BLaER1 (cell line): ENCODE results near the gene RASSF1.
A peak's percentile ranks its signal among the peaks of the same experiment; 100 is the strongest.

Source experiments
- H3K27ac ChIP-seq: shearing (Covaris generic); formaldehyde crosslinking; 2 replicates; pipeline ENCODE4 v1.8.1; 2022
- H3K27me3 ChIP-seq: shearing (Covaris generic); formaldehyde crosslinking; 2 replicates; pipeline ENCODE4 v1.8.1; 2022
- H3K36me3 ChIP-seq: shearing (Covaris generic); formaldehyde crosslinking; 2 replicates; pipeline ENCODE4 v1.8.1; 2022
- H3K4me1 ChIP-seq: shearing (Covaris generic); formaldehyde crosslinking; 2 replicates; pipeline ENCODE4 v1.8.1; 2022
- H3K4me2 ChIP-seq: shearing (Covaris generic); formaldehyde crosslinking; 2 replicates; pipeline ENCODE4 v1.8.1; 2022
- H3K4me3 ChIP-seq: shearing (Covaris generic); formaldehyde crosslinking; 2 replicates; pipeline ENCODE4 v1.8.1; 2022
- H3K9ac ChIP-seq: shearing (Covaris generic); formaldehyde crosslinking; 2 replicates; pipeline ENCODE4 v1.8.1; 2022
- H3K9me3 ChIP-seq: shearing (Covaris generic); formaldehyde crosslinking; 2 replicates; pipeline ENCODE4 v1.8.1; 2022
- H4K20me1 ChIP-seq: shearing (Covaris generic); formaldehyde crosslinking; 2 replicates; pipeline ENCODE4 v1.8.1; 2022
- Cebpa-rat ChIP-seq: shearing (Covaris generic); IDR thresholded peaks from 2 replicates; pipeline ENCODE4 v1.8.1; 2022

The RASSF1 gene, protein sequence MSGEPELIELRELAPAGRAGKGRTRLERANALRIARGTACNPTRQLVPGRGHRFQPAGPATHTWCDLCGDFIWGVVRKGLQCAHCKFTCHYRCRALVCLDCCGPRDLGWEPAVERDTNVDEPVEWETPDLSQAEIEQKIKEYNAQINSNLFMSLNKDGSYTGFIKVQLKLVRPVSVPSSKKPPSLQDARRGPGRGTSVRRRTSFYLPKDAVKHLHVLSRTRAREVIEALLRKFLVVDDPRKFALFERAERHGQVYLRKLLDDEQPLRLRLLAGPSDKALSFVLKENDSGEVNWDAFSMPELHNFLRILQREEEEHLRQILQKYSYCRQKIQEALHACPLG

GRCh38 chr3:50340448-50341329, at the start of gene RASSF1:
RASSF1 (minus strand) TSS chr3:50340836; CDS start chr3:50340805, 31 bp downstream.
- Histone ChIP-seq H3K4me2 (peak within 1 kb of the TSS; percentile 95), H3K27me3 (peaks cover 34% of the 10 kb centered on the region)

GRCh38 chr3:50389414-50389767, 48.8 kb upstream of the RASSF1 start:
- Histone ChIP-seq H4K20me1 (no peaks in the 10 kb centered on the region; the same call in 1 of the 2 replicates), H3K4me3 (no peak overlapping the region), H3K27me3 (no peaks in the 10 kb centered on the region), H3K4me1 (peaks cover 12% of the 10 kb centered on the region; the same call in 1 of the 2 replicates), H3K9ac (no peak overlapping the region), H3K4me2 (no peak overlapping the region), H3K36me3 (no peaks in the 10 kb centered on the region), H3K9me3 (no peaks in the 10 kb centered on the region), H3K27ac (no peak overlapping the region)
- no peak for TF ChIP-seq Cebpa-rat

More at GRCh38 chr3:50340448-50341329, at the start of gene RASSF1:
- H3K9ac ChIP-seq, result peak within 1 kb of the TSS; percentile 94
- peaks cover 6% of the 10 kb centered on the region; the same call in 1 of the 2 replicates for H3K36me3 ChIP-seq
- peak within 1 kb of the TSS; percentile 88 for H3K4me3 ChIP-seq
- no peaks in the 10 kb centered on the region for H3K9me3 ChIP-seq
- H3K4me1 ChIP-seq, result peaks cover 70% of the 10 kb centered on the region
- peak within 1 kb of the TSS; percentile 97 for H3K27ac ChIP-seq
- peaks cover 14% of the 10 kb centered on the region for H4K20me1 ChIP-seq
- TF ChIP-seq Cebpa-rat, result no peak

DNA sequence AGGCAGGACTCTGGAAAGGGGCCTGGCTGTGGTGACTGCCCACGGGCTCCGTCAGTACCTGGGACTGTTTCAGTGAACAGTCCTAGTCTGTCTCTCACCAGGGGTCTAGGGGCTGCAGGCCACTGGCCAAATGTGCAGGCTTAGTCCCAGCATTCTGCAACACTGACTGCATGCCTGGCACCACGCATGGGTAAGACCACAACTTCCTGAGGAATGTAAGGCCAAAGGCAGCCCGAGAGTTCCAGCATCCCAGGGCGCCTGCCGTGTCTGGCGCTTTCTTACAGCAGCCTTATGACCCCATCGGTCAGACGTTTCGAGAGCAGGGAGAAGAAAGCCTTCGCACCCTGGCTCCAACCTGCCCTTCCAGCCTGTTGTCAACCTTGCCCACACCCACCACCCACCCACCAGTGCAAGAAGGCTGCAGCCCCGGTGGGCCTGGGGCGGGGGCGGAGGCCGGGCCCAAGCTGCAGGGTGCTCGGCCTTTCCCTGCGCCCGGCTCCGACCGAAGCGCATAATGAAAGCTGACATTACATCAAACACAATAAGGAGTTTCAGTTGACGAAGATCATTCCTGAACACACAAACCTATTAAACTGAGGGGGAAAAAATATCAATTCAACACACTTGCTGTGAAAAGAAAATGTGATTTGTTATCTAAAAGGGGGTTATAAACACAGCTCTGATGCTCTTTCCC, 48.2 kb upstream of the RASSF1 start:
- peaks cover 12% of the 10 kb centered on the region; the same call in 1 of the 2 replicates for H3K4me1 ChIP-seq
- H3K27ac ChIP-seq, result no peak overlapping the region
- no peak overlapping the region for H3K4me3 ChIP-seq
- no peak for TF ChIP-seq Cebpa-rat
- H3K9ac ChIP-seq, result no peak overlapping the region
- no peaks in the 10 kb centered on the region; the same call in 1 of the 2 replicates for H4K20me1 ChIP-seq
- H3K36me3 ChIP-seq, result no peaks in the 10 kb centered on the region
- no peak overlapping the region for H3K4me2 ChIP-seq
- no peaks in the 10 kb centered on the region for H3K9me3 ChIP-seq
- no peaks in the 10 kb centered on the region for H3K27me3 ChIP-seq

GRCh38 chr3:50388016-50388719, 47.5 kb upstream of the RASSF1 start:
- H3K4me1 ChIP-seq, result peaks cover 12% of the 10 kb centered on the region; the same call in 1 of the 2 replicates
- H3K4me3 ChIP-seq, result no peak overlapping the region
- no peak overlapping the region for H3K9ac ChIP-seq
- H4K20me1 ChIP-seq, result no peaks in the 10 kb centered on the region; the same call in 1 of the 2 replicates
- H3K27ac ChIP-seq, result no peak overlapping the region
- no peak overlapping the region for H3K4me2 ChIP-seq
- no peaks in the 10 kb centered on the region for H3K9me3 ChIP-seq
- no peaks in the 10 kb centered on the region for H3K36me3 ChIP-seq
- H3K27me3 ChIP-seq, result no peaks in the 10 kb centered on the region
- TF ChIP-seq Cebpa-rat, result no peak

- no peaks in the 10 kb centered on the region for H3K27me3 ChIP-seq
- H4K20me1 ChIP-seq, result no peaks in the 10 kb centered on the region
- no peaks in the 10 kb centered on the region for H3K9me3 ChIP-seq
- no peak overlapping the region for H3K4me2 ChIP-seq
- H3K4me1 ChIP-seq, result peaks cover 7% of the 10 kb centered on the region
- no peaks in the 10 kb centered on the region for H3K36me3 ChIP-seq
- H3K9ac ChIP-seq, result no peak overlapping the region
- TF ChIP-seq Cebpa-rat, result no peak
- no peak overlapping the region for H3K4me3 ChIP-seq
- H3K27ac ChIP-seq, result no peak overlapping the region
These were observed 45.1 kb upstream of the RASSF1 start for GRCh38 chr3:50385754-50386153.

DNA sequence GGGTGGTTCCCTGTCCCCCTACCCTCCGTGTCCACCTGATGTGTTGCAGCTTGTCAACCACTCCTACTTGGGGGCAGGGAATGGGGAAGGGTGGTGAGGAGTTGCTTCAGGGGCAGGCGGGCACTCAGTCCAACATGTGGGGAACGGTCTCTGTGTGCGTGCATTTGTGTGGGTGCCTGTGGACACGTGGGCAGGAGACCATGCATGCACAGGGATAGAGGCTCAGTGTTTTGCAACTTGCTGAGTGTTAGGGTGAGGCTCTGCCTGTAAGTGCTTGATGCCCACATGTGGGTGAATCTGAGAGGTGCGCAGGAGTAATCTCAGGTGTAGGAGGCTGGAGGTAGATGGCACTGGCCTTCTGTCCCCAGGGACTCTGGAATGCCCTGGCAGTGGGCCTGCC, 43.1 kb upstream of the RASSF1 start:
- TF ChIP-seq Cebpa-rat, result no peak
- Histone ChIP-seq H3K27ac (no peak overlapping the region), H3K27me3 (no peaks in the 10 kb centered on the region)

DNA sequence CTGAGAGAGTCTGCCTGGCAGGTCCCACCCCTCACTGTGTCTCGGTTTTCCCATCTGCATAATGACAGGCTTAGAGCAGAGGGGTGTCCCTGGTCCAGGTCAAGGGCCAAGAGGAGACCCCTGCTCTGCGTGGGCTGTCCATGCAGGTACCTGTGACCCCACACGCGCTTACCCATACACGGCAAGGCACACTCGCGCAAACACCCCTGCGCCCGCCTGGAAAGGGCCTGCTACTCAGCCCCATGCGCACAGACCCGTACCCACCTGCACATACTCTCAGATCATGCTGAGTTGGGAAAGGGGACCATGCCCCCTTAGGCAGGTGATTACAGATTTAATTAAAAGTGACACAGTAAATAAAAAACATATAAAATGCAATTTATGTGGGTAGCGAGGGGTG, 42.1 kb upstream of the RASSF1 start:
- Histone ChIP-seq H3K4me3 (no peak overlapping the region), H3K36me3 (no peaks in the 10 kb centered on the region), H3K4me2 (no peak overlapping the region), H3K9me3 (no peaks in the 10 kb centered on the region), H3K27me3 (no peaks in the 10 kb centered on the region), H4K20me1 (no peaks in the 10 kb centered on the region), H3K27ac (no peak overlapping the region), H3K9ac (no peak overlapping the region), H3K4me1 (peaks cover 11% of the 10 kb centered on the region)
- no peak for TF ChIP-seq Cebpa-rat

More for the DNA sequence above, 43.1 kb upstream of the RASSF1 start:
- H4K20me1 ChIP-seq, result no peaks in the 10 kb centered on the region
- no peaks in the 10 kb centered on the region for H3K9me3 ChIP-seq
- H3K36me3 ChIP-seq, result no peaks in the 10 kb centered on the region
- no peak overlapping the region for H3K9ac ChIP-seq
- no peak overlapping the region for H3K4me3 ChIP-seq
- no peak overlapping the region for H3K4me2 ChIP-seq
- peaks cover 11% of the 10 kb centered on the region for H3K4me1 ChIP-seq

- Histone ChIP-seq H3K36me3 (no peaks in the 10 kb centered on the region), H3K9ac (no peak overlapping the region), H3K27me3 (no peaks in the 10 kb centered on the region), H3K27ac (0 out of 2 replicates have a peak overlapping the region, but pooled peaks have one; percentile 27), H4K20me1 (no peaks in the 10 kb centered on the region), H3K4me1 (peaks cover 11% of the 10 kb centered on the region), H3K4me3 (no peak overlapping the region), H3K4me2 (peak overlapping the region; percentile 39; the same call in 1 of the 2 replicates), H3K9me3 (no peaks in the 10 kb centered on the region)
- no peak for TF ChIP-seq Cebpa-rat
These were observed 40.7 kb upstream of the RASSF1 start for GRCh38 chr3:50381383-50381782.

DNA sequence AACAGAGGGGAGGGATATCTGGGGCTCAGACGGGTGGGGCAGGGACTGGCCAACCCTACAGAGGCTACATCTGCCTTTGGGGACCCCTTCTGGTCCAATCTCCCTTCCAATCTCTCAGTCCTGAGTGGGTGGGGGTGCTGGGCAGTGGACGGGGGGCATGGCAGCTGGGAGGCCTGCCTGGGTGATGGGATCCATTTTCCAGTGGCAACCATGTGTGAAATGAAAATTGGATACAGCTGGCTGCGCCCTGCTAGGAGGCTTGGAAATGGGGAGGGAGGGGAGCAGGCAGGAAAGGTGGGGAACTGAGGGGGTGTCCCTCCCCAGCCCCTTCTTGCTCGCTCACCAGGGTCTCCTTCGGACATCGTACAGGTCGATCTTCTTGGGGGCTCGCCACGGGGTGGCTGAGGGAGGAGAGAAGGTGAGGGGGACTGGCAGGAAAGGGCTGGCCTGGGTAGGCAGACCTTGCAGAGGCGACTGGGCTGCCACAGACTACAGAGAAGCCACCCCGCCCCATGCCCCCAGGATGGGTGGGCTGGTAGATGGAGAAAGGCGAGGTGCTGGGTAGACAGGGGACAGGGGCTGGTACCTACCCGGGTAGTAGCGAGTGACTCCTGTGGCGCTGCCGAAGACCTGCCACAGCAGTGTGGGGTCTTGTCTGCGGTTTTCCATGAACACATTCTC, 39.9 kb upstream of the RASSF1 start:
- peak overlapping the region; percentile 39; the same call in 1 of the 2 replicates for H3K4me2 ChIP-seq
- H3K27me3 ChIP-seq, result no peaks in the 10 kb centered on the region
- H4K20me1 ChIP-seq, result no peaks in the 10 kb centered on the region
- H3K9ac ChIP-seq, result no peak overlapping the region
- H3K4me1 ChIP-seq, result peaks cover 17% of the 10 kb centered on the region
- no peak for TF ChIP-seq Cebpa-rat
- no peaks in the 10 kb centered on the region for H3K9me3 ChIP-seq
- no peaks in the 10 kb centered on the region for H3K36me3 ChIP-seq
- H3K27ac ChIP-seq, result no peak overlapping the region
- no peak overlapping the region for H3K4me3 ChIP-seq
